GM12878 (cell line): Measurements from ENCODE around the gene GREM1.

ENCODE experiments used
- CEBPB ChIP-seq, 2 experiments: fragments of 150-350 bp in 1 of 2; IDR thresholded peaks; 2 replicates each; pipeline ENCODE4 v1.6.1; 2012 to 2014; ENCODE audit warnings: low read depth in 2 of 2, low read length in 2 of 2, borderline replicate concordance in 1 of 2, inconsistent platforms in 1 of 2
- HDGF ChIP-seq: fragments of 450-650 bp; IDR thresholded peaks from 2 replicates; pipeline ENCODE4 v1.6.1; 2016; ENCODE audit warnings: antibody characterized with exemption
- MYC ChIP-seq: IDR thresholded peaks from 2 replicates; pipeline ENCODE4 v1.6.1; 2011; ENCODE audit warnings: mild to moderate bottlenecking, low read length, moderate library complexity, inconsistent platforms; ENCODE audit not compliant: insufficient read depth, insufficient replicate concordance, insufficient read length, severe bottlenecking
- POLR2AphosphoS5 ChIP-seq: IDR thresholded peaks from 2 replicates; pipeline ENCODE4 v1.6.1; 2011; ENCODE audit warnings: mild to moderate bottlenecking, low read length, inconsistent platforms
- SIX5 ChIP-seq: IDR thresholded peaks from 2 replicates; pipeline ENCODE4 v1.6.1; 2011; ENCODE audit warnings: mild to moderate bottlenecking, low read depth, low read length, moderate library complexity; ENCODE audit not compliant: severe bottlenecking
- SMC3 ChIP-seq: IDR thresholded peaks from 2 replicates; pipeline ENCODE4 v1.6.1; 2011; ENCODE audit warnings: low read length, improper control_type of control experiment, borderline replicate concordance
- STAT3 ChIP-seq: IDR thresholded peaks from 2 replicates; pipeline ENCODE4 v1.6.1; 2011; ENCODE audit warnings: low read depth, low read length, improper control_type of control experiment
- SUZ12 ChIP-seq: fragments of 200-600 bp; sonication (generic); IDR thresholded peaks from one replicate; pipeline ENCODE4 v1.6.1; 2018; ENCODE audit warnings: antibody characterized with exemption, mild to moderate bottlenecking; ENCODE audit not compliant: unreplicated experiment
- YY1 ChIP-seq: IDR thresholded peaks from 2 replicates; pipeline ENCODE4 v1.6.1; 2011; ENCODE audit warnings: low read depth, mild to moderate bottlenecking, low read length
- ZNF207 ChIP-seq: fragments of 450-650 bp; IDR thresholded peaks from 2 replicates; pipeline ENCODE4 v1.6.1; 2014; ENCODE audit warnings: antibody characterized with exemption, mild to moderate bottlenecking, borderline replicate concordance
- ZSCAN29 ChIP-seq: fragments of 450-650 bp; IDR thresholded peaks from 2 replicates; pipeline ENCODE4 v1.6.1; 2017; ENCODE audit warnings: mild to moderate bottlenecking, moderate library complexity
- TF ChIP-seq, protein P1 (sequence below): IDR thresholded peaks from 2 replicates; pipeline ENCODE4 v1.6.1; 2012; ENCODE audit warnings: mild to moderate bottlenecking, low read depth, low read length
- TF ChIP-seq, protein P2 (sequence below), 3 experiments: IDR thresholded peaks in 2 of 3; conservative IDR thresholded peaks in 1 of 3; 2 replicates each; pipeline ENCODE4 v1.5.1; 2011; ENCODE audit warnings: low read depth in 3 of 3, low read length in 3 of 3, mild to moderate bottlenecking in 3 of 3, control low read depth in 2 of 3, moderate library complexity in 2 of 3, inconsistent platforms in 1 of 3, mixed read lengths in 1 of 3; ENCODE audit not compliant: control insufficient read depth in 2 of 3, insufficient read depth in 1 of 3; ENCODE audit errors: extremely low read depth in 1 of 3

DNA sequence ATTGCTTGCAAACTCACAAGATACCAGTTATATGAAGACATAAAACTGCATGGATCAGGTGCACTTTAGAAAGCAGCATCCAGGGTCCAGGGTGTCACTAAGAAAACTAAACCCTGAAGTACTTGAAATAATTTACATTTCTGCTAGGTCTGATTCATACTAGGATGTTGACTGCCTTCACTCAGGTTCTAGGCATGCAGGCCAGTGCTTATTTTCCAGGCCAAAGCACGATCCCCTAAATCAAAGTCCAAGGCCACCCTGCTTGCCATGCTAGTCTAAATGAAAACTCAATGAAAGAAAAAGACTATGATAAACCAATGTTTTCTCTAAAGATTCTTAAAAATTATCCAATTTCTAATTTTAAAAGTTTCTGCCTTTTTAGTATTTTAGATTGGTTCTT is 49.4 kb downstream of the GREM1 start:
- TF ChIP-seq ZSCAN29 (no peak), CEBPB (IDR thresholded peaks at IDR 0.05; ENCODE audit: borderline replicate concordance in 1 of 2, low read depth in 2 of 2, low read length in 2 of 2) (no peak), POLR2AphosphoS5 (no peak), ZNF207 (no peak), SUZ12 (no peak), YY1 (no peak), STAT3 (no peak), SMC3 (no peak), SIX5 (no peak), MYC (no peak), HDGF (no peak)
- TF ChIP-seq, protein P1, sequence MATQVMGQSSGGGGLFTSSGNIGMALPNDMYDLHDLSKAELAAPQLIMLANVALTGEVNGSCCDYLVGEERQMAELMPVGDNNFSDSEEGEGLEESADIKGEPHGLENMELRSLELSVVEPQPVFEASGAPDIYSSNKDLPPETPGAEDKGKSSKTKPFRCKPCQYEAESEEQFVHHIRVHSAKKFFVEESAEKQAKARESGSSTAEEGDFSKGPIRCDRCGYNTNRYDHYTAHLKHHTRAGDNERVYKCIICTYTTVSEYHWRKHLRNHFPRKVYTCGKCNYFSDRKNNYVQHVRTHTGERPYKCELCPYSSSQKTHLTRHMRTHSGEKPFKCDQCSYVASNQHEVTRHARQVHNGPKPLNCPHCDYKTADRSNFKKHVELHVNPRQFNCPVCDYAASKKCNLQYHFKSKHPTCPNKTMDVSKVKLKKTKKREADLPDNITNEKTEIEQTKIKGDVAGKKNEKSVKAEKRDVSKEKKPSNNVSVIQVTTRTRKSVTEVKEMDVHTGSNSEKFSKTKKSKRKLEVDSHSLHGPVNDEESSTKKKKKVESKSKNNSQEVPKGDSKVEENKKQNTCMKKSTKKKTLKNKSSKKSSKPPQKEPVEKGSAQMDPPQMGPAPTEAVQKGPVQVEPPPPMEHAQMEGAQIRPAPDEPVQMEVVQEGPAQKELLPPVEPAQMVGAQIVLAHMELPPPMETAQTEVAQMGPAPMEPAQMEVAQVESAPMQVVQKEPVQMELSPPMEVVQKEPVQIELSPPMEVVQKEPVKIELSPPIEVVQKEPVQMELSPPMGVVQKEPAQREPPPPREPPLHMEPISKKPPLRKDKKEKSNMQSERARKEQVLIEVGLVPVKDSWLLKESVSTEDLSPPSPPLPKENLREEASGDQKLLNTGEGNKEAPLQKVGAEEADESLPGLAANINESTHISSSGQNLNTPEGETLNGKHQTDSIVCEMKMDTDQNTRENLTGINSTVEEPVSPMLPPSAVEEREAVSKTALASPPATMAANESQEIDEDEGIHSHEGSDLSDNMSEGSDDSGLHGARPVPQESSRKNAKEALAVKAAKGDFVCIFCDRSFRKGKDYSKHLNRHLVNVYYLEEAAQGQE = no peak
- TF ChIP-seq, protein P2, sequence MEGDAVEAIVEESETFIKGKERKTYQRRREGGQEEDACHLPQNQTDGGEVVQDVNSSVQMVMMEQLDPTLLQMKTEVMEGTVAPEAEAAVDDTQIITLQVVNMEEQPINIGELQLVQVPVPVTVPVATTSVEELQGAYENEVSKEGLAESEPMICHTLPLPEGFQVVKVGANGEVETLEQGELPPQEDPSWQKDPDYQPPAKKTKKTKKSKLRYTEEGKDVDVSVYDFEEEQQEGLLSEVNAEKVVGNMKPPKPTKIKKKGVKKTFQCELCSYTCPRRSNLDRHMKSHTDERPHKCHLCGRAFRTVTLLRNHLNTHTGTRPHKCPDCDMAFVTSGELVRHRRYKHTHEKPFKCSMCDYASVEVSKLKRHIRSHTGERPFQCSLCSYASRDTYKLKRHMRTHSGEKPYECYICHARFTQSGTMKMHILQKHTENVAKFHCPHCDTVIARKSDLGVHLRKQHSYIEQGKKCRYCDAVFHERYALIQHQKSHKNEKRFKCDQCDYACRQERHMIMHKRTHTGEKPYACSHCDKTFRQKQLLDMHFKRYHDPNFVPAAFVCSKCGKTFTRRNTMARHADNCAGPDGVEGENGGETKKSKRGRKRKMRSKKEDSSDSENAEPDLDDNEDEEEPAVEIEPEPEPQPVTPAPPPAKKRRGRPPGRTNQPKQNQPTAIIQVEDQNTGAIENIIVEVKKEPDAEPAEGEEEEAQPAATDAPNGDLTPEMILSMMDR (IDR thresholded peaks at IDR 0.05 in 2 of 3, conservative IDR thresholded peaks at IDR 0.05 in 1 of 3; ENCODE audit: control insufficient read depth in 2 of 3, extremely low read depth in 1 of 3, insufficient read depth in 1 of 3, low read depth in 3 of 3, low read length in 3 of 3) = no peak
